ENCODE measurements around the gene ABCA8.
"Not testable (repeated sequence)": the region's sequence is repeated elsewhere in the genome, so short reads cannot be mapped to it uniquely, and the experiment has no call there.

ABCA8 gene

DNA sequence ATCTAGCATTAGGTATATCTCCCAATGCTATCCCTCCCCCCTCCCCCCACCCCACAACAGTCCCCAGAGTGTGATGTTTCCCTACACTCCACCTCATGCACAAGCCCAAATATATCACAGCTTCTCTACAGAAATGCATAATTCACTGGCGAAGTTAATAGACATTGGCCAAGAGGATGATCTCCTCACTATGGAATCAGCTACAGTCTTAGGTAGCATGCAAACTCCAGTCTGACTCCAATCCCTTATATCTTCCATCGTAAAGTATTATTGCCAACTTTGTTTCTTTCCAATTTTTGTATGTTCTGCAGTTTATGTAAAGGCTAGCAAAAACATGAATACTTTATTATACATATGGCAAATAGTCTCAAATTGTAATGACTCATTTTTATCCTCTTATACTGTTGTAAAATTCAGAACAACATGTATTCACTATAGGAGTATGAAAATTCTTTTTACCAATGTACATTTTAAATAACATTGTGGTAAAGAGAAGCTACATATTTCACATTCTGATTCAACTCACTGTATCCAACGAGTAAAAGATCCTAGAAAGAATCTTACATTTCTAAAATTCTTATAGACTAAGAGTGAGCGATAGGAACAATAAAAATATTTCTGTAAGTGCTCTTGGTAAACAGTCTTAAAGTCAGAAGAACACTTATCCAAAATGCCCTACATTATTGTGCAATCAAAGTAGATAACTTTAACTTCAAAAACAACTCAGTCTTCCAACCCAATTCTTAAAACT is 871 bp downstream of the ABCA8 start:
- H3K9me3 ChIP-seq: no peaks in the 10 kb centered on the region
- H3K27me3 ChIP-seq (ENCODE audit: low read depth): no peaks in the 10 kb centered on the region
- no peaks in the 10 kb centered on the region for H3K4me1 ChIP-seq
- in situ Hi-C loops (cut with MboI; ENCODE audit: low sequenced_read_pairs): no loop called here
- H3K4me3 ChIP-seq: no peak overlapping the region
- no peaks in the 10 kb centered on the region for H3K36me3 ChIP-seq (replicated peaks)
- no peak for DNase-seq (ENCODE audit: low spot score in 2 of 2)

GRCh38 chr17:68953340-68953997 is 1.7 kb downstream of the ABCA8 start:
- no peaks in the 10 kb centered on the region for H3K4me1 ChIP-seq
- H3K9me3 ChIP-seq: no peaks in the 10 kb centered on the region
- no peaks in the 10 kb centered on the region for H3K27me3 ChIP-seq (ENCODE audit: low read depth)
- in situ Hi-C loops (cut with MboI; ENCODE audit: low sequenced_read_pairs): no loop called here
- no peaks in the 10 kb centered on the region for H3K36me3 ChIP-seq (replicated peaks)
- no peak overlapping the region for H3K4me3 ChIP-seq
- no peak for DNase-seq (ENCODE audit: low spot score in 2 of 2)

GRCh38 chr17:68950725-68951124 is 4.5 kb downstream of the ABCA8 start:
- Histone ChIP-seq H3K9me3 (no peaks in the 10 kb centered on the region), H3K4me3 (no peak overlapping the region), H3K36me3 (replicated peaks) (no peaks in the 10 kb centered on the region), H3K4me1 (no peaks in the 10 kb centered on the region), H3K27me3 (ENCODE audit: low read depth) (no peaks in the 10 kb centered on the region)
- DNase-seq (ENCODE audit: low spot score in 2 of 2): no peak
- in situ Hi-C loops (cut with MboI; ENCODE audit: low sequenced_read_pairs): no loop called here

- DNase-seq (ENCODE audit: low spot score in 2 of 2); H3K4me3 ChIP-seq; in situ Hi-C loops (cut with MboI; ENCODE audit: low sequenced_read_pairs); H3K4me1 ChIP-seq; H3K27me3 ChIP-seq (ENCODE audit: low read depth); H3K9me3 ChIP-seq; H3K36me3 ChIP-seq (replicated peaks): not testable (repeated sequence)
Measured at GRCh38 chr17:68947868-68948267, 7.3 kb downstream of the ABCA8 start.

DNA sequence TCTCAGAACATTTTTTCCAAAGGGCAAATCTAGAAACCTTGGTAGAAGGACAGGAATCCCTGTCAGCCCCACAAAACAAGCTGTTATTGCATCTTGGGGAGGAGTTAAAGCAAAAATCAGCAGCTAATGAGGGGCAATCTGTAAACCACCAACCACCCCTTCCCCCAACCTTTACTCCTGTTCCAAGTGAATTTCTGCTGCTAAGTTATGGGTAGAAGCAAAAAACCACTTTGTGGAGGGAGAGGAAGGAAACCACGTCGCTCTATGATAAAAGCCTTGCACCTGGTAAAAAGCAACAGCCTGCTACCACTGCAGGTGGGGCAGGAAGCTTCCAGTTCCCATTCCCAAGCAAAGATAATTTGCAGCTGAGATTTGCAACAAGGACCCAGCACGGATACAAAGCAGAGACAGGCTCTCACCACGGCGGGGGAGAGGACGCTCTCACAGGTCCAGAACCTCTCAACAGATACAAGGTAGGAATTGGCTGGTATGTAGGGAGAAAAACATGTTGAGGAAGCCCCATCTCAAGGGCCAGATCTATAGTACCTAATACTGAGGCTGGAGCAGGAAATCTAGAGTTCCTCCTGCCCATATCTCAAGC is 10.7 kb downstream of the ABCA8 start:
- in situ Hi-C loops (cut with MboI; ENCODE audit: low sequenced_read_pairs): no loop called here
- Histone ChIP-seq H3K4me3 (no peak overlapping the region), H3K9me3 (no peaks in the 10 kb centered on the region), H3K4me1 (no peaks in the 10 kb centered on the region; the same call in 1 of the 2 replicates), H3K36me3 (replicated peaks) (no peaks in the 10 kb centered on the region), H3K27me3 (ENCODE audit: low read depth) (no peaks in the 10 kb centered on the region)
- no peak for DNase-seq (ENCODE audit: low spot score in 2 of 2)

DNA sequence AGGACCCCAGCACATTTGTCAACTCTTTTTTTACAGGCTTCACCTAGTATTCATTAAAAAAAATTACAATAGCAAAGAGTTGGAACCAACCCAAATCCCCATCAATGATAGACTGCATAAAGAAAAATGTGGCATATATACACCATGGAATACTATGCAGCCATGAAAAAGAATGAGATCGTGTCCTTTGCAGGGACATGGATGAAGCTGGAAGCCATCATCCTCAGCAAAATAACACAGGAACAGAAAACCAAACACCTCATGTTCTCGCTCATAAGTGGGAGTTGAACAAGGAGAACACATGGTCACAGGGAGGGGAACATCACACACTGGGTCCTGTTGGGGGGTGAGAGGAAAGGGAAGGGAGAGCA is 11.4 kb downstream of the ABCA8 start:
- H3K36me3 ChIP-seq (replicated peaks); H3K27me3 ChIP-seq (ENCODE audit: low read depth); H3K9me3 ChIP-seq; H3K4me3 ChIP-seq; DNase-seq (ENCODE audit: low spot score in 2 of 2); in situ Hi-C loops (cut with MboI; ENCODE audit: low sequenced_read_pairs); H3K4me1 ChIP-seq: not testable (repeated sequence)

DNA sequence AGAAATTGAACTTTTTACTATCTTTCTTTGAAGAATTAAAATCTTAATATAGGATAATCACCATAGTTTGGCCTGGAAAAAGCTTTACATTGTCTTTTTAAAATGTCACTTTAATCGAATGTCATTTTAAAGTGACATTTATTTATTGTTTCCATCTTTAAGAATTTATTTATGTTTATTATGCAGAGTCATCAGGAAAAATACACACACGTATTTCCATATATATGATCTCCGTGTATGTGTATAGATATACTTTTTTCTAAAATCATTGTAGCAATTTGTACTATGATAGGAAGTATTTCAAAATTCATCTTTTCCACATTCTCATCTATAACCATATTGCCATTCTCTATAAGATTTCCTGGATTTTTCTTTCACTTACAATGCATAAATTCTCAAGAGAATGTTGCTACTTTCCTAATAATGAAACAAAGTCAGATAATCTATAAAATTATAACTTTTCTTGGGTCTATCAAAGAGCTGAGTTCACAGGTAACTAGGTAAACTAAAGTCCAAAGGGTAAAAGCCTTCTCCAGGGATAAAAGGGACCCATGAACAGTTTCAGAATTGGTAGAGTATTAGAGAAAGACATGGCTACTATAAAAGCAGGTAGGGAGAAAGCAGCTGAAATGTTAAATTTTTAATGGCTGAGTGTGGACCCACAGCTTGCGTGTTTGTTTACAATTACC is 11.9 kb downstream of the ABCA8 start:
- in situ Hi-C loops (cut with MboI; ENCODE audit: low sequenced_read_pairs): no loop called here

DNA sequence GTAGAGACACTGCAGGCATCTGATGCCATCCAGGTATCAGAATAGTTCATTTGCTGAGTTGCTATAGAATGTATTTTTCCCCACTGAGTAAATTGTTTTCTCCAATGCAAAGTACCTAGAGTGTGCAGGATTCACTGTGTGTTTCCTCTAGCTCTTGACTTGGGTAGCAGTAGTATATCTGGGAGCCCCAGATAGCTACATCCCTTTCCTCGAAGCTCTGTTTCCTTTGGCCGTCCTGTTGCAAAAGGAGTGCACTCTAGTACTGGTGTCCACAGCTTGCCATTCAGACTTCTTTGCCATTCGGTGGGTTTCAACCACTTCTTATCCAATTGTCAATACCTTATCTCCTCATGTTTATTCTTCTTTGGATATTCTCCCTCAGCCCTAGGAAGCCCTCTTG is 12.8 kb downstream of the ABCA8 start:
- Histone ChIP-seq H3K9me3 (no peaks in the 10 kb centered on the region), H3K4me3 (no peak overlapping the region), H3K4me1 (no peaks in the 10 kb centered on the region; the same call in 1 of the 2 replicates), H3K36me3 (replicated peaks) (no peaks in the 10 kb centered on the region), H3K27me3 (ENCODE audit: low read depth) (no peaks in the 10 kb centered on the region)
- DNase-seq (ENCODE audit: low spot score in 2 of 2): no peak
- in situ Hi-C loops (cut with MboI; ENCODE audit: low sequenced_read_pairs): no loop called here

More for the DNA sequence above, 11.9 kb downstream of the ABCA8 start:
- Histone ChIP-seq H3K27me3 (ENCODE audit: low read depth) (no peaks in the 10 kb centered on the region), H3K4me3 (no peak overlapping the region), H3K4me1 (no peaks in the 10 kb centered on the region; the same call in 1 of the 2 replicates), H3K36me3 (replicated peaks) (no peaks in the 10 kb centered on the region), H3K9me3 (no peaks in the 10 kb centered on the region)
- no peak for DNase-seq (ENCODE audit: low spot score in 2 of 2)

- H3K27me3 ChIP-seq (ENCODE audit: low read depth): no peaks in the 10 kb centered on the region
- H3K4me1 ChIP-seq: no peaks in the 10 kb centered on the region; the same call in 1 of the 2 replicates
- no peak for DNase-seq (ENCODE audit: low spot score in 2 of 2)
- H3K4me3 ChIP-seq: no peak overlapping the region
- no peaks in the 10 kb centered on the region for H3K9me3 ChIP-seq
- H3K36me3 ChIP-seq (replicated peaks): no peaks in the 10 kb centered on the region
- in situ Hi-C loops (cut with MboI; ENCODE audit: low sequenced_read_pairs): no loop called here
Measured at GRCh38 chr17:68941761-68942160, 13.4 kb downstream of the ABCA8 start.

DNA sequence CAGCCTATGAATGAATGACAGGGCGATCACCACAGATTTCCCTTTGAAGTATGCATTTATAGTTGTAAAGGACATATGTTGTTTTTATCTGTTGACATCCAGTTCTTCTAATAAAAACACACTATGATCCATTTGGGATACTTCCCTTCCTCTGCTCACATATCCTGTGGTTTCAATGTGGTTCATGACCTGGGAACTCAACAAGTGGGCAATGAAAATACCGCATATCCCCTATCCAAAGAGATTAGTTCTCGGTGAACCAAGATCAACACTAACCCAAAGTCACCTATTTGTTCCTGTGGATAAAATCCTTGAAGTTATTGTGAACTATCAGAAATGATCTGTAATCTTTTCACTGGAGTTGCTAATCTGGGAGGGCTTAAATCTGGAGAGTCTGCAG is 16.0 kb downstream of the ABCA8 start:
- Histone ChIP-seq H3K4me3 (no peak overlapping the region), H3K36me3 (replicated peaks) (no peaks in the 10 kb centered on the region), H3K9me3 (no peaks in the 10 kb centered on the region), H3K4me1 (no peaks in the 10 kb centered on the region; the same call in 1 of the 2 replicates), H3K27me3 (ENCODE audit: low read depth) (no peaks in the 10 kb centered on the region)
- in situ Hi-C loops (cut with MboI; ENCODE audit: low sequenced_read_pairs): no loop called here
- no peak for DNase-seq (ENCODE audit: low spot score in 2 of 2)

- DNase-seq (ENCODE audit: low spot score in 2 of 2): no peak
- Histone ChIP-seq H3K9me3 (no peaks in the 10 kb centered on the region), H3K36me3 (replicated peaks) (no peaks in the 10 kb centered on the region), H3K4me1 (no peaks in the 10 kb centered on the region; the same call in 1 of the 2 replicates), H3K4me3 (no peak overlapping the region), H3K27me3 (ENCODE audit: low read depth) (no peaks in the 10 kb centered on the region)
- in situ Hi-C loops (cut with MboI; ENCODE audit: low sequenced_read_pairs): no loop called here
Measured at GRCh38 chr17:68937890-68938514, 17.2 kb downstream of the ABCA8 start.

DNA sequence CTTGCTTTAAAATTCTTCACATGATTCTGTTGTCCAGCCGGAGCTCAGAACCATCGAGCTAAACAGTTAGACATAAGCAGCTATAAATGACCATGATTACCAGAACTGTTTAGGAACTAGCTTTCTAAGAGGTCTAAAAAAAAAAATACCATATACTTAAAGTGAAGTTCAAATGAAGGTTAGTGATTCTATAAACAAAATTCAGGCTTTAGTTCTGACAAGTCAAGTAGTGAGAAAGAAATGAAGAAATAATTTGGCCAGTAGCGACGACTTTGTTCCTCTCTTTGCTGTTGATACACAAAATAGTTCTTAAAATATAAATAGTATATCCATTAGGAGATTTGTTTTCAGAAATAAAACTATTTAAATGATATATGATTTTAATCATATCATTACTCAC is 27.7 kb downstream of the ABCA8 start:
- in situ Hi-C loops (cut with MboI; ENCODE audit: low sequenced_read_pairs): no loop called here
- Histone ChIP-seq H3K9me3 (no peaks in the 10 kb centered on the region), H3K36me3 (replicated peaks) (no peaks in the 10 kb centered on the region), H3K4me1 (no peaks in the 10 kb centered on the region), H3K27me3 (ENCODE audit: low read depth) (no peaks in the 10 kb centered on the region), H3K4me3 (no peak overlapping the region)
- DNase-seq (ENCODE audit: low spot score in 2 of 2): no peak

DNA sequence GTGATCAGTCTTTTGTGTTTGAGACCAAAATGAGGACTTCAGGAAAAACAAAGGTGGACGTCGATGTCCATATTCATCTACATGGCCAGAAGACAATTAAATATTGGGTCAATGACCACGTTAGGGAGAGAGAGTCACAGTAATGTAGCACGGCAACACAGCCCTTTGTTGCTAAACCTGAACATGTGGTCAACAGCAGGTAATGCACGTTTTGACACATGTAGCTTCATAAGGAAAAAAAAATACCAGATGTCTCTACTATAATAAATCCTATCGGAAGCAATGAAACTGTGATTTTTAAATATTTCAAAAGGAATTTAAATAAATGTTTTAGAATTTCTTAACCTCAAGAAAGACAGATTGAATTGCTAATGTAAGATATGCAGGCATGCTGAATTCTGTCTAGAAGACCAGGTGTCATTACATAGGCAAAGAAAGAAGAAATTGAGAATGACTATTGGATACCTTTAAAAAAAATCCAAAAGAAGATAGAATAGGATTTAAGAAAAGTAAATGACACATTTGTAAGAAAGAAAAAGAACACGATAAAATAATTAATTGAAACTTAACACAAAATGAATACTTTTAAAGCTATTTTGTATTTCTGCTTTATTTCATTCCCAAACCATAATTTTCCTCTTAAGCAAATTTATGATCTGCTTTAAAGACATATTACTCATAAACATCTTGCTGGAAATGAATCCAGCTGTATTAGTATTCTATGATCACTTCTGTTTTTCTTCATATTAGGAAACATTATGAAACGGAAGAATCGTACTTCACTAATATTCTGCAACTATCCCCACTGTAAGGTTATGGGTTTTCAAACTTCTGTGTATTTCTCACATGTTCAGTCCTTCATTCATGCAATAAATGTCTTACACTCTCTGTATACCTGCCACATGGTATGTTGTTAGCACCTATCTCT is 30.1 kb downstream of the ABCA8 start:
- no peaks in the 10 kb centered on the region for H3K36me3 ChIP-seq (replicated peaks)
- in situ Hi-C loops (cut with MboI; ENCODE audit: low sequenced_read_pairs): no loop called here
- no peaks in the 10 kb centered on the region for H3K4me1 ChIP-seq
- no peaks in the 10 kb centered on the region for H3K27me3 ChIP-seq (ENCODE audit: low read depth)
- no peak overlapping the region for H3K4me3 ChIP-seq
- H3K9me3 ChIP-seq: no peaks in the 10 kb centered on the region
- DNase-seq (ENCODE audit: low spot score in 2 of 2): no peak

Measured in HAP-1 (cell line).